ENCODE results near the gene RYR2.

DNA sequence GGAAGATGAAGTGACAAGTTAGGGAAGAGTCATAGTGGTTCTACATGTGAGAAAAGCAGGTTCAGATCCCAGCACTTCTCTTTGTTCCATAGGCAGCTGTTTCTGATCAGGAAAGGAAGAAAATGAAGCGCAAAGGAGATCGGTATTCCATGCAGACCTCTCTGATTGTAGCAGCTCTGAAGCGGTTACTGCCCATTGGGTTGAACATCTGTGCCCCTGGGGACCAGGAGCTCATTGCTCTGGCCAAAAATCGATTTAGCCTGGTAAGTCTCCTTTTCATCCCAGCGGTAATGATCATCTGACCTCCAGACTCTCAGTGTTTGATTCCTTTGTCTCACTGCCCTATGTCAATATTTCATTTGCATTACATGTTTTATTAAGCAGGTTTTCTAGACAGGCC, 675.1 kb downstream of the RYR2 start:
- no peak for TF ChIP-seq CEBPB (IDR thresholded peaks at IDR 0.05)
- TF ChIP-seq, protein P1, sequence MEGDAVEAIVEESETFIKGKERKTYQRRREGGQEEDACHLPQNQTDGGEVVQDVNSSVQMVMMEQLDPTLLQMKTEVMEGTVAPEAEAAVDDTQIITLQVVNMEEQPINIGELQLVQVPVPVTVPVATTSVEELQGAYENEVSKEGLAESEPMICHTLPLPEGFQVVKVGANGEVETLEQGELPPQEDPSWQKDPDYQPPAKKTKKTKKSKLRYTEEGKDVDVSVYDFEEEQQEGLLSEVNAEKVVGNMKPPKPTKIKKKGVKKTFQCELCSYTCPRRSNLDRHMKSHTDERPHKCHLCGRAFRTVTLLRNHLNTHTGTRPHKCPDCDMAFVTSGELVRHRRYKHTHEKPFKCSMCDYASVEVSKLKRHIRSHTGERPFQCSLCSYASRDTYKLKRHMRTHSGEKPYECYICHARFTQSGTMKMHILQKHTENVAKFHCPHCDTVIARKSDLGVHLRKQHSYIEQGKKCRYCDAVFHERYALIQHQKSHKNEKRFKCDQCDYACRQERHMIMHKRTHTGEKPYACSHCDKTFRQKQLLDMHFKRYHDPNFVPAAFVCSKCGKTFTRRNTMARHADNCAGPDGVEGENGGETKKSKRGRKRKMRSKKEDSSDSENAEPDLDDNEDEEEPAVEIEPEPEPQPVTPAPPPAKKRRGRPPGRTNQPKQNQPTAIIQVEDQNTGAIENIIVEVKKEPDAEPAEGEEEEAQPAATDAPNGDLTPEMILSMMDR (IDR thresholded peaks at IDR 0.05) = no peak
- TF ChIP-seq, protein P2, sequence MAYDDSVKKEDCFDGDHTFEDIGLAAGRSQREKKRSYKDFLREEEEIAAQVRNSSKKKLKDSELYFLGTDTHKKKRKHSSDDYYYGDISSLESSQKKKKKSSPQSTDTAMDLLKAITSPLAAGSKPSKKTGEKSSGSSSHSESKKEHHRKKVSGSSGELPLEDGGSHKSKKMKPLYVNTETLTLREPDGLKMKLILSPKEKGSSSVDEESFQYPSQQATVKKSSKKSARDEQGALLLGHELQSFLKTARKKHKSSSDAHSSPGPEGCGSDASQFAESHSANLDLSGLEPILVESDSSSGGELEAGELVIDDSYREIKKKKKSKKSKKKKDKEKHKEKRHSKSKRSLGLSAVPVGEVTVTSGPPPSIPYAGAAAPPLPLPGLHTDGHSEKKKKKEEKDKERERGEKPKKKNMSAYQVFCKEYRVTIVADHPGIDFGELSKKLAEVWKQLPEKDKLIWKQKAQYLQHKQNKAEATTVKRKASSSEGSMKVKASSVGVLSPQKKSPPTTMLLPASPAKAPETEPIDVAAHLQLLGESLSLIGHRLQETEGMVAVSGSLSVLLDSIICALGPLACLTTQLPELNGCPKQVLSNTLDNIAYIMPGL (CRISPR knock-in tag; IDR thresholded peaks at IDR 0.05; ENCODE audit: borderline replicate concordance) = no peak

All from A549 (cell line).